OCI-LY1 (cell line): ENCODE results near the gene AKAP13.

Experiments
- H2AFZ ChIP-seq: fragments of 200-600 bp; sonication (generic), shearing (Covaris generic); 2 replicates; pipeline ENCODE4 v1.6.0; 2014; ENCODE audit warnings: antibody characterized with exemption, mild to moderate bottlenecking, low read length
- H3F3A ChIP-seq: fragments of 200-600 bp; sonication (generic), shearing (Covaris generic); 2 replicates; pipeline ENCODE4 v1.6.0; 2014; ENCODE audit warnings: mild to moderate bottlenecking, antibody characterized with exemption, low read length, moderate library complexity; ENCODE audit not compliant: insufficient read depth
- H3K27ac ChIP-seq: fragments of 200-600 bp; sonication (generic); 2 replicates; pipeline ENCODE4 v1.5.1; 2014; ENCODE audit warnings: low read length, mixed run types, mild to moderate bottlenecking, low read depth; ENCODE audit not compliant: poor library complexity, severe bottlenecking
- H3K27me3 ChIP-seq: fragments of 200-600 bp; sonication (generic); 2 replicates; pipeline ENCODE4 v1.6.0; 2014; ENCODE audit warnings: antibody characterized with exemption, mild to moderate bottlenecking, low read length, moderate library complexity; ENCODE audit not compliant: insufficient read depth
- H3K36me3 ChIP-seq: fragments of 200-600 bp; sonication (generic); 2 replicates; pipeline ENCODE4 v1.6.1; 2014; ENCODE audit warnings: mild to moderate bottlenecking, antibody characterized with exemption, low read length, moderate library complexity, mixed read lengths; ENCODE audit not compliant: insufficient read depth
- H3K4me1 ChIP-seq: fragments of 200-600 bp; sonication (generic); 2 replicates; pipeline ENCODE4 v1.5.1; 2014; ENCODE audit warnings: mild to moderate bottlenecking, low read length, moderate library complexity; ENCODE audit not compliant: insufficient read depth, severe bottlenecking
- H3K4me2 ChIP-seq: fragments of 200-600 bp; sonication (generic), shearing (Covaris generic); 2 replicates; pipeline ENCODE4 v1.6.1; 2014; ENCODE audit warnings: low read length
- H3K4me3 ChIP-seq: fragments of 200-600 bp; sonication (generic); 2 replicates; pipeline ENCODE4 v1.5.1; 2014; ENCODE audit warnings: low read length, low read depth, mild to moderate bottlenecking, mixed read lengths; ENCODE audit not compliant: poor library complexity, severe bottlenecking
- H3K79me2 ChIP-seq: fragments of 200-600 bp; shearing (Covaris generic); 2 replicates; pipeline ENCODE4 v1.6.1; 2016; ENCODE audit warnings: mixed run types, low read length, mixed read lengths; ENCODE audit not compliant: insufficient read depth
- H3K9ac ChIP-seq: fragments of 200-600 bp; sonication (generic), shearing (Covaris generic); 2 replicates; pipeline ENCODE4 v1.6.1; 2014; ENCODE audit warnings: mild to moderate bottlenecking, low read length, mixed read lengths
- H3K9me2 ChIP-seq: fragments of 200-600 bp; sonication (generic), shearing (Covaris generic); 2 replicates; pipeline ENCODE4 v1.6.1; 2014; ENCODE audit warnings: low read depth, mild to moderate bottlenecking, low read length, mixed read lengths
- H3K9me3 ChIP-seq: fragments of 200-600 bp; shearing (Covaris generic); 2 replicates; pipeline ENCODE4 v1.6.1; 2014; ENCODE audit warnings: low read length, mixed read lengths
- H4K20me1 ChIP-seq: fragments of 200-600 bp; sonication (generic), shearing (Covaris generic); 2 replicates; pipeline ENCODE4 v1.6.0; 2016; ENCODE audit warnings: mild to moderate bottlenecking, low read length; ENCODE audit not compliant: insufficient read depth
- CTCF ChIP-seq: fragments of 200-600 bp; sonication (generic), shearing (Covaris generic); IDR thresholded peaks from 2 replicates; pipeline ENCODE4 v1.5.1; 2017; ENCODE audit warnings: mild to moderate bottlenecking, antibody characterized with exemption, low read length, moderate library complexity, mixed read lengths
- EZH2 ChIP-seq: fragments of 200-600 bp; sonication (generic), shearing (Covaris generic); IDR thresholded peaks from 2 replicates; pipeline ENCODE4 v1.8.0; 2017; ENCODE audit warnings: borderline replicate concordance, mixed run types, mild to moderate bottlenecking, antibody characterized with exemption, low read length, moderate library complexity, mixed read lengths

The AKAP13 gene

GRCh38 chr15:85389772-85390171, 9.4 kb downstream of the AKAP13 start:
- no peaks in the 10 kb centered on the region for H3K9me2 ChIP-seq
- H3K9me3 ChIP-seq: no peaks in the 10 kb centered on the region
- H3K4me3 ChIP-seq: no peak overlapping the region
- H3K27me3 ChIP-seq: no peaks in the 10 kb centered on the region
- no peaks in the 10 kb centered on the region for H3F3A ChIP-seq
- peaks cover 67% of the 10 kb centered on the region for H3K4me1 ChIP-seq
- no peak overlapping the region for H3K9ac ChIP-seq
- H4K20me1 ChIP-seq: no peaks in the 10 kb centered on the region; the same call in 1 of the 2 replicates
- no peak overlapping the region for H3K4me2 ChIP-seq
- H3K27ac ChIP-seq: no peak overlapping the region
- TF ChIP-seq CTCF (no peak), EZH2 (no peak)
- peaks cover 74% of the 10 kb centered on the region for H3K79me2 ChIP-seq
- no peaks in the 10 kb centered on the region; the same call in 1 of the 2 replicates for H3K36me3 ChIP-seq
- no peak overlapping the region for H2AFZ ChIP-seq

GRCh38 chr15:85393210-85393609, 12.8 kb downstream of the AKAP13 start:
- Histone ChIP-seq H4K20me1 (no peaks in the 10 kb centered on the region; the same call in 1 of the 2 replicates), H3K9ac (no peak overlapping the region), H3F3A (no peaks in the 10 kb centered on the region), H3K27ac (no peak overlapping the region), H3K36me3 (no peaks in the 10 kb centered on the region; the same call in 1 of the 2 replicates), H2AFZ (no peak overlapping the region), H3K4me2 (0 out of 2 replicates have a peak overlapping the region, but pooled peaks have one; percentile 4), H3K27me3 (no peaks in the 10 kb centered on the region), H3K4me1 (peaks cover 67% of the 10 kb centered on the region), H3K9me3 (no peaks in the 10 kb centered on the region), H3K79me2 (peaks cover 84% of the 10 kb centered on the region), H3K4me3 (no peak overlapping the region), H3K9me2 (no peaks in the 10 kb centered on the region)
- no peak for TF ChIP-seq EZH2
- no peak for TF ChIP-seq CTCF

GRCh38 chr15:85394554-85395333, 14.3 kb downstream of the AKAP13 start:
- Histone ChIP-seq H3F3A (no peaks in the 10 kb centered on the region), H3K27me3 (no peaks in the 10 kb centered on the region), H2AFZ (no peak overlapping the region), H3K36me3 (no peaks in the 10 kb centered on the region; the same call in 1 of the 2 replicates), H3K4me2 (no peak overlapping the region), H4K20me1 (no peaks in the 10 kb centered on the region; the same call in 1 of the 2 replicates), H3K9me3 (no peaks in the 10 kb centered on the region), H3K9ac (no peak overlapping the region), H3K79me2 (peaks cover 79% of the 10 kb centered on the region), H3K4me3 (no peak overlapping the region), H3K9me2 (no peaks in the 10 kb centered on the region), H3K27ac (no peak overlapping the region), H3K4me1 (peaks cover 52% of the 10 kb centered on the region)
- no peak for TF ChIP-seq EZH2
- TF ChIP-seq CTCF: no peak
